DOHH2 (cell line): ENCODE data around the gene ENOX1.

ENCODE experiments used
- EZH2phosphoT487 ChIP-seq: fragments of 200-600 bp; sonication (generic); IDR thresholded peaks from 2 replicates; pipeline ENCODE4 v1.6.1; 2017; ENCODE audit warnings: borderline replicate concordance, mild to moderate bottlenecking, antibody characterized with exemption, low read length, moderate library complexity, mixed read lengths
- TF ChIP-seq, protein P1 (sequence below): fragments of 200-600 bp; sonication (generic); IDR thresholded peaks from one replicate; pipeline ENCODE4 v1.5.1; 2014; ENCODE audit warnings: antibody characterized with exemption, mild to moderate bottlenecking, low read depth, low read length; ENCODE audit not compliant: poor library complexity, severe bottlenecking

- no peak for TF ChIP-seq EZH2phosphoT487
- TF ChIP-seq, protein P1, sequence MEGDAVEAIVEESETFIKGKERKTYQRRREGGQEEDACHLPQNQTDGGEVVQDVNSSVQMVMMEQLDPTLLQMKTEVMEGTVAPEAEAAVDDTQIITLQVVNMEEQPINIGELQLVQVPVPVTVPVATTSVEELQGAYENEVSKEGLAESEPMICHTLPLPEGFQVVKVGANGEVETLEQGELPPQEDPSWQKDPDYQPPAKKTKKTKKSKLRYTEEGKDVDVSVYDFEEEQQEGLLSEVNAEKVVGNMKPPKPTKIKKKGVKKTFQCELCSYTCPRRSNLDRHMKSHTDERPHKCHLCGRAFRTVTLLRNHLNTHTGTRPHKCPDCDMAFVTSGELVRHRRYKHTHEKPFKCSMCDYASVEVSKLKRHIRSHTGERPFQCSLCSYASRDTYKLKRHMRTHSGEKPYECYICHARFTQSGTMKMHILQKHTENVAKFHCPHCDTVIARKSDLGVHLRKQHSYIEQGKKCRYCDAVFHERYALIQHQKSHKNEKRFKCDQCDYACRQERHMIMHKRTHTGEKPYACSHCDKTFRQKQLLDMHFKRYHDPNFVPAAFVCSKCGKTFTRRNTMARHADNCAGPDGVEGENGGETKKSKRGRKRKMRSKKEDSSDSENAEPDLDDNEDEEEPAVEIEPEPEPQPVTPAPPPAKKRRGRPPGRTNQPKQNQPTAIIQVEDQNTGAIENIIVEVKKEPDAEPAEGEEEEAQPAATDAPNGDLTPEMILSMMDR: no peak
Measured at GRCh38 chr13:43669964-43670363, 116.8 kb downstream of the ENOX1 start.
